Neural progenitor cell (in vitro differentiated cells): ENCODE results near the gene POLR3A.

ENCODE experiments used
- CTCF ChIP-seq: fragments of 200-600 bp; sonication (generic); IDR thresholded peaks from 2 replicates; pipeline ENCODE4 v1.5.1; 2017; ENCODE audit warnings: antibody characterized with exemption, mild to moderate bottlenecking
- EZH2 ChIP-seq: fragments of 200-600 bp; sonication (generic); IDR thresholded peaks from 2 replicates; pipeline ENCODE4 v1.6.1; 2017; ENCODE audit warnings: antibody characterized with exemption, mild to moderate bottlenecking, moderate library complexity
- EZH2phosphoT487 ChIP-seq: fragments of 200-600 bp; sonication (generic); IDR thresholded peaks from 2 replicates; pipeline ENCODE4 v1.6.1; 2017; ENCODE audit warnings: antibody characterized with exemption

GRCh38 chr10:78058562-78058961, 29.2 kb upstream of the POLR3A start:
- TF ChIP-seq CTCF = no peak
- TF ChIP-seq EZH2 = no peak
- TF ChIP-seq EZH2phosphoT487 = no peak
